K562 (cell line): Measurements from ENCODE around the gene LPAR4.

Experiments
- HEY1 ChIP-seq: fragments of 250-450 bp; sonication (Bioruptor Pico); IDR thresholded peaks from 2 replicates; pipeline ENCODE4 v1.5.0; 2020; ENCODE audit warnings: mild to moderate bottlenecking, moderate library complexity, borderline replicate concordance
- SETDB1 ChIP-seq: IDR thresholded peaks from one replicate; pipeline ENCODE4 v1.6.1; 2012; ENCODE audit warnings: low read length, control low read depth, inconsistent platforms
- ZNF263 ChIP-seq: sonication (generic); formaldehyde crosslinking; IDR thresholded peaks from 2 replicates; pipeline ENCODE4 v1.8.0; 2022; ENCODE audit warnings: mild to moderate bottlenecking, missing genetic modification reagents, borderline replicate concordance

DNA sequence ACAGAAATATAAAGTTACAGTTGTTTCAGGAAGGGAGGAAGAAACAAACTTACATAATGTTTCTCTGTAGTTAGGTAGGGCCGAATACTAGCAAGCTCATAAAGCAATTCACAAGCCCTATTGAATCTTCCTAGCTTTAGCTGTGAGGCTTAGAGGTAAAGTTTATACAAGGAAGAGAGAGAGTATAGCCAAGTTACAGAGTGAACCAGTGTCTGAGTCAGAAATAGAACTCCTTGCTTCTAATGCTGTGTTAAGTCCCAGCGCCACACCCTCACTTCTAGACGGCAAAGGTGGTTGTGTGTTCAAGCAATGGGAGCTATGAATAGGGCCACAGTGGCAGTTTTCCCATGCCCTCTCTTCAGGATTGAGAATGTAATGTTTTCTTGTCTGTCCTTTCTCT is 6.1 kb downstream of the LPAR4 start:
- TF ChIP-seq SETDB1 (no peak), ZNF263 (no peak), HEY1 (no peak)
